22Rv1 (cell line): ENCODE measurements around the gene SULT1A1.

Source experiments
- CTCF ChIP-seq: fragments of 450-650 bp; IDR thresholded peaks from 2 replicates; pipeline ENCODE4 v1.5.1; 2017; ENCODE audit warnings: mild to moderate bottlenecking
- ZFX ChIP-seq: fragments of 450-650 bp; IDR thresholded peaks from 2 replicates; pipeline ENCODE4 v1.6.1; 2017; ENCODE audit warnings: antibody characterized with exemption, borderline replicate concordance

- TF ChIP-seq CTCF, result no peak
- no peak for TF ChIP-seq ZFX
Observed at GRCh38 chr16:28592511-28592910, 17.3 kb downstream of the SULT1A1 start.
